Fibroblast of lung (primary cell): Measurements from ENCODE around the gene SYVN1. TPM values are rescaled to one million over a fixed set of nuclear protein-coding genes. Genes with fewer than 3 reads are reported as not detected.
A peak's percentile ranks its signal among the peaks of the same experiment; 100 is the strongest.

Source experiments
- DNase-seq, 2 donors: peaks; one replicate each; pipeline versions ENCODE4 v3.0.0 to v3.0.0-alpha.2; 2010; ENCODE audit warnings: low read depth in 2 of 2
- H2AFZ ChIP-seq: 2 replicates; pipeline ENCODE4 v1.5.1; 2012; ENCODE audit warnings: low read length, control low read depth, inconsistent platforms
- H3K27ac ChIP-seq: 2 replicates; pipeline ENCODE4 v1.5.1; 2011; ENCODE audit warnings: low read length, control low read depth; ENCODE audit not compliant: insufficient read depth
- H3K27me3 ChIP-seq: 2 replicates; pipeline ENCODE4 v1.5.1; 2011; ENCODE audit warnings: mild to moderate bottlenecking, low read length; ENCODE audit not compliant: control insufficient read depth, insufficient read depth
- H3K36me3 ChIP-seq: 2 replicates; pipeline ENCODE4 v1.5.1; 2011; ENCODE audit warnings: low read length; ENCODE audit not compliant: control insufficient read depth, insufficient read depth
- H3K4me1 ChIP-seq: 2 replicates; pipeline ENCODE4 v1.5.1; 2011; ENCODE audit warnings: low read length; ENCODE audit not compliant: control insufficient read depth, insufficient read depth; ENCODE audit errors: extremely low read depth
- H3K4me2 ChIP-seq: 2 replicates; pipeline ENCODE4 v1.5.1; 2011; ENCODE audit warnings: low read length, control low read depth; ENCODE audit not compliant: insufficient read depth; ENCODE audit errors: extremely low read depth
- H3K4me3 ChIP-seq, 4 experiments: fragments of 200-600 bp in 1 of 4; sonication (generic) in 1 of 4; replicated peaks in 1 of 4; 2 replicates each; pipeline ENCODE4 v1.5.1; 2011 to 2016; ENCODE audit warnings: low read length in 4 of 4, low read depth in 3 of 4, mild to moderate bottlenecking in 3 of 4, control low read depth in 2 of 4, inconsistent platforms in 1 of 4, mixed read lengths in 1 of 4; ENCODE audit not compliant: insufficient read depth in 1 of 4; ENCODE audit errors: control extremely low read depth in 1 of 4
- H3K79me2 ChIP-seq: 2 replicates; pipeline ENCODE4 v1.5.1; 2012; ENCODE audit warnings: mild to moderate bottlenecking, low read length, inconsistent platforms; ENCODE audit not compliant: control insufficient read depth, insufficient read depth
- H3K9ac ChIP-seq: 2 replicates; pipeline ENCODE4 v1.5.1; 2011; ENCODE audit warnings: mild to moderate bottlenecking, low read length, control low read depth; ENCODE audit not compliant: insufficient read depth
- H3K9me3 ChIP-seq: 2 replicates; pipeline ENCODE4 v1.5.1; 2012; ENCODE audit warnings: low read depth, low read length; ENCODE audit not compliant: control insufficient read depth, insufficient read depth
- H4K20me1 ChIP-seq: 2 replicates; pipeline ENCODE4 v1.5.1; 2011; ENCODE audit warnings: low read length; ENCODE audit not compliant: control insufficient read depth, insufficient read depth; ENCODE audit errors: extremely low read depth
- EZH2 ChIP-seq: IDR thresholded peaks from 2 replicates; pipeline ENCODE4 v1.5.1; 2012; ENCODE audit warnings: low read length, control low read depth, mild to moderate bottlenecking; ENCODE audit errors: missing control alignments
- polyA plus RNA-seq, 2 donors: library from polyadenylated mRNA; depleted of rRNA in 1 of 2; stranded (reverse) in 1 of 2; unstranded in 1 of 2; fragments of >200 nt; gene quantifications; 2 replicates each; pipeline ENCODE4 v1.2.1, GENCODE V29; 2011 to 2012; ENCODE audit warnings: missing spikeins in 1 of 2
- total RNA-seq: library from RNA; depleted of rRNA; stranded (reverse); fragments of >200 nt; gene quantifications from 2 replicates; pipeline ENCODE4 v1.2.1, GENCODE V29; 2014
- TF ChIP-seq, protein P1 (sequence below), 2 donors: IDR thresholded peaks in 1 of 2; conservative IDR thresholded peaks in 1 of 2; 1 replicate in 1 of 2; 2 replicates in 1 of 2; pipeline ENCODE4 v1.5.1; 2011 to 2012; ENCODE audit warnings: low read length in 2 of 2, control low read depth in 1 of 2, inconsistent platforms in 1 of 2, low read depth in 1 of 2, mild to moderate bottlenecking in 1 of 2

Gene SYVN1
- total and polyA plus RNA-seq, 2 donors (not counting 1 experiment from before 2014, with no cell fraction given) = 15.5 to 25.2 TPM

DNA sequence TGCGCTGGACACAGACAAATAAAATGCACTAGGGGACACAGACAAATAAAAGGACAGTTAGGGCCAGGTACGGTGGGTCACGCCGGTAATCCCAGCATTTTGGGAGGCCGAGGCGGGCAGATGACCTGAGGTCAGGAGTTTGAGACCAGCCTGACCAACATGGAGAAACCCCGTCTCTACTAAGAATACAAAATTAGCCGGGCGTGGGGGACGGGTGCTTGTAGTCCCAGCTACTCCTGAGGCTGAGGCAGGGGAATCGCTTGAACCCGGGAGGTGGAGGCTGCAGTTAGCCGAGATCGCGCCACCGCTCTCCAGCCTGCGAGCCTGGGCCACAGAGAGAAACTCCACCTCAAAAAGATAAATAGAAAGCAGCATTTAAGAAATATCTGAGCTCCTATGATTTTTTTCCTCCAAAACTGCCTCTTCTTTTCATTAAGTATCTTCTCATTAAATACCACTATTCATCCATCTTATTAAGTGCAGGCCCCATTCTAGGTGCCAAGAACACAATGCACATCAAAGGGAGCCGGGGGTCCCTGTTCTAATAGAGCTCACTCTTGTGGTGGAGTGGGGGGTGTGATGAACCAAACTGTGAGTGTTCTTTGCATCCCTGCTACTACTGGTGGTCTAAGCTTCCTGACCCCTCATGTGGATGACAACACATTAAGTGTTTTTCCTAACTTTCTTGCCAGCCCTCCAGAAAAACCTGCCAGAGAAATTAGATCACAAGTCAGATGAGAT, 16.1 kb downstream of the SYVN1 start:
- no peaks in the 10 kb centered on the region for H4K20me1 ChIP-seq
- H2AFZ ChIP-seq = no peak overlapping the region
- H3K9me3 ChIP-seq = no peaks in the 10 kb centered on the region
- peaks cover 39% of the 10 kb centered on the region for H3K79me2 ChIP-seq
- H3K4me2 ChIP-seq = no peak overlapping the region
- H3K9ac ChIP-seq = no peak overlapping the region
- no peak for DNase-seq
- H3K4me1 ChIP-seq = peaks cover 10% of the 10 kb centered on the region
- H3K4me3 ChIP-seq = no peak overlapping the region
- H3K36me3 ChIP-seq = peaks cover 15% of the 10 kb centered on the region
- TF ChIP-seq, protein P1, sequence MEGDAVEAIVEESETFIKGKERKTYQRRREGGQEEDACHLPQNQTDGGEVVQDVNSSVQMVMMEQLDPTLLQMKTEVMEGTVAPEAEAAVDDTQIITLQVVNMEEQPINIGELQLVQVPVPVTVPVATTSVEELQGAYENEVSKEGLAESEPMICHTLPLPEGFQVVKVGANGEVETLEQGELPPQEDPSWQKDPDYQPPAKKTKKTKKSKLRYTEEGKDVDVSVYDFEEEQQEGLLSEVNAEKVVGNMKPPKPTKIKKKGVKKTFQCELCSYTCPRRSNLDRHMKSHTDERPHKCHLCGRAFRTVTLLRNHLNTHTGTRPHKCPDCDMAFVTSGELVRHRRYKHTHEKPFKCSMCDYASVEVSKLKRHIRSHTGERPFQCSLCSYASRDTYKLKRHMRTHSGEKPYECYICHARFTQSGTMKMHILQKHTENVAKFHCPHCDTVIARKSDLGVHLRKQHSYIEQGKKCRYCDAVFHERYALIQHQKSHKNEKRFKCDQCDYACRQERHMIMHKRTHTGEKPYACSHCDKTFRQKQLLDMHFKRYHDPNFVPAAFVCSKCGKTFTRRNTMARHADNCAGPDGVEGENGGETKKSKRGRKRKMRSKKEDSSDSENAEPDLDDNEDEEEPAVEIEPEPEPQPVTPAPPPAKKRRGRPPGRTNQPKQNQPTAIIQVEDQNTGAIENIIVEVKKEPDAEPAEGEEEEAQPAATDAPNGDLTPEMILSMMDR (conservative IDR thresholded peaks at IDR 0.05 in 1 of 2, IDR thresholded peaks at IDR 0.05 in 1 of 2; ENCODE audit: low read depth in 1 of 2, low read length in 2 of 2) = no peak
- TF ChIP-seq EZH2 = no peak
- H3K27me3 ChIP-seq = no peaks in the 10 kb centered on the region
- H3K27ac ChIP-seq = no peak overlapping the region

DNA sequence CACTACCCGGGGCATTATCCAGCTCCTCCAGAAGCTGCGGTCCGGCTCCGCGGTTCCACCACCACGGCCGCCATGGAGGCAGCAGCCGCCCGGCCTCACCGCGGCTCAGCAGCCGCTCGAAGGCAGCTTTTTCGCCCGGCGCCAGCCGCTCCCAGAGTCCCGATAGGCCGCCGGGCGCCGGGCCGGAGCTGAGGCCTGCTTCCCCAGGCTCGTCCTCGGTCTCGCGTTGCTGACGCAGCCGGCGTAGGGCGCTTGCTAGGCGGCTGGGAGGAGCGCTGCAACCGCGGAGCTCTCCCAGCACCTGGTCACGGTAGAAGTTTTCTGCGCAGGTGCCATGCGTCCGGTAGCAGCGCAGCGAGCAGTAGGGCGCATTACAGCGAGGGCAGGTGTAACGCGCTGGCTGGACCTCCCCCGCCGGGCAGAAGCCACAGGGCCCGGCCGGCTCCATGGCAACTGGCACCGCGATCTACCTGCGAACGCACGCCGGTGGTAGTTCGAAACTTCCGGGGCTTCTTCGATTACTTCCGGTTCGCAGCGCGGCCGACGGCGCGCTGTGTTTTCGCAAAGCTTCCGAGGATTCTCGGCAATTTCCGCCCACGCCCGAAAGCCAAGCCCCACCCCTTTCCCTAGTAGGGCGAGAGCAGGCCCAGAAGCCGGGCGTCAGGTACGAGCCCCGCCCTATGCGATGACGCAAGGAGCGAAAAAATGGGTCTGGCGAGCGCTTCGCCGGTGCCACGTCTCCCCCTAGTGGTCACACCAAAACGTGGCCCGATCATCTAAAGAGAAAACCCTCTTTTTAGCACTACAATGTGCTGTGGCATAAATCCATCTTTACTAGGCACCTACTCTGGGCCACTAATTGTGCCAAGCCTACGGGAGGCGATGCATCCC, 16.9 kb downstream of the SYVN1 start, which contains the start of gene ZNHIT2:
TSS of gene ZNHIT2 (minus strand) at position 496 of the 891 bp plus-strand sequence. CDS start at position 448, 48 bp downstream.
- TF ChIP-seq, protein P1 (conservative IDR thresholded peaks at IDR 0.05 in 1 of 2, IDR thresholded peaks at IDR 0.05 in 1 of 2; ENCODE audit: low read depth in 1 of 2, low read length in 2 of 2) = peak; percentile 82 to 90
- no peak for TF ChIP-seq EZH2
- no peaks in the 10 kb centered on the region for H3K27me3 ChIP-seq
- no peaks in the 10 kb centered on the region for H4K20me1 ChIP-seq
- peak within 1 kb of the TSS; percentile 64 for H3K4me2 ChIP-seq
- peak within 1 kb of the TSS; percentile 88 for H3K9ac ChIP-seq
- peaks cover 15% of the 10 kb centered on the region for H3K36me3 ChIP-seq
- H3K9me3 ChIP-seq = no peaks in the 10 kb centered on the region
- peak within 1 kb of the TSS; percentile 74 to 94 (median 83) for H3K4me3 ChIP-seq
- DNase-seq = peak; percentile 97 to 99
- H2AFZ ChIP-seq = peak within 1 kb of the TSS; percentile 69
- peaks cover 18% of the 10 kb centered on the region for H3K4me1 ChIP-seq
- H3K79me2 ChIP-seq = peaks cover 37% of the 10 kb centered on the region
- peak within 1 kb of the TSS; percentile 85 for H3K27ac ChIP-seq
